K562 (cell line): ENCODE results near the gene ESPN. TPM values are rescaled to one million over a fixed set of nuclear protein-coding genes. Genes with fewer than 3 reads are reported as not detected.
A peak's percentile ranks its signal among the peaks of the same experiment; 100 is the strongest.

ENCODE experiments used
- ATAC-seq: fragments of 200-7000 bp; cut with Tn5 transposase; 3 replicates; pipeline ENCODE4 v1.9.1; 2020; ENCODE audit warnings: moderate library complexity
- BruUV-seq: library from RNA; stranded (reverse); fragments of 400-500 nt; replicated peaks from 2 replicates; lab custom pipeline; 2021; lab: Mats Ljungman, UMichigan
- CTCF ChIA-PET: fragments of 300-600 bp; formaldehyde crosslinking; extraction: SDS; loops from one replicate; lab custom pipeline; 2021; ENCODE audit warnings: low intra/inter-chr PET ratio; lab: Yijun Ruan, JAX
- POLR2A ChIA-PET: fragments of 300-600, 350-650 bp; sonication (Branson Sonifier 250); formaldehyde crosslinking; extraction: SDS; loops from one replicate; lab custom pipeline; 2021; ENCODE audit warnings: antibody characterized with exemption, inconsistent platforms; lab: Yijun Ruan, JAX
- DNase-seq, 4 experiments: peaks; one replicate each; pipeline versions ENCODE4 v3.0.0 to v3.0.0-alpha.2; 2011 to 2018; ENCODE audit warnings: low spot score in 3 of 4, mixed read lengths in 3 of 4; ENCODE audit errors: extremely low read depth in 1 of 4
- FAIRE-seq: peaks from 2 replicates; lab custom pipeline; 2011; peaks lifted over from hg19 to GRCh38; lab: Jason Lieb, UNC
- H2AFZ ChIP-seq: 2 replicates; pipeline ENCODE4 v1.6.0; 2011; ENCODE audit warnings: low read depth, low read length, control low read depth, inconsistent platforms
- H3K27ac ChIP-seq: fragments of 200-600 bp; 3 replicates; pipeline ENCODE4 v1.8.0; 2011; ENCODE audit warnings: low read depth, mild to moderate bottlenecking, control low read depth, inconsistent platforms, low read length, moderate library complexity, mixed read lengths; ENCODE audit errors: extremely low read depth
- H3K27me3 ChIP-seq, 2 experiments: fragments of 300-600 bp in 1 of 2; 2 replicates in 1 of 2; 3 replicates in 1 of 2; pipeline versions ENCODE4 v1.6.0 to v1.8.0; 2011; ENCODE audit warnings: inconsistent platforms in 2 of 2, low read length in 2 of 2, mild to moderate bottlenecking in 1 of 2, mixed read lengths in 1 of 2, moderate library complexity in 1 of 2; ENCODE audit not compliant: control insufficient read depth in 2 of 2, insufficient read depth in 2 of 2
- H3K36me3 ChIP-seq: fragments of 300-600 bp; 3 replicates; pipeline ENCODE4 v1.8.0; 2011; ENCODE audit warnings: mild to moderate bottlenecking, low read length, inconsistent platforms; ENCODE audit not compliant: control insufficient read depth, insufficient read depth
- H3K4me1 ChIP-seq, 2 experiments: fragments of 200-600 bp in 1 of 2; replicated peaks in 1 of 2; 2 replicates in 1 of 2; 3 replicates in 1 of 2; pipeline versions ENCODE4 v1.5.1 to v1.8.0; 2011; ENCODE audit warnings: inconsistent platforms in 2 of 2, low read length in 2 of 2, mild to moderate bottlenecking in 1 of 2, mixed read lengths in 1 of 2, moderate library complexity in 1 of 2; ENCODE audit not compliant: control insufficient read depth in 2 of 2, insufficient read depth in 2 of 2
- H3K4me2 ChIP-seq: 2 replicates; pipeline ENCODE4 v1.6.1; 2011; ENCODE audit warnings: low read length, control low read depth, inconsistent platforms, mixed read lengths; ENCODE audit not compliant: insufficient read depth
- H3K4me3 ChIP-seq: fragments of 200-600 bp; sonication (generic), shearing (Covaris generic); 2 replicates; pipeline ENCODE4 v1.5.1; 2016; ENCODE audit warnings: control low read depth, inconsistent platforms
- H3K79me2 ChIP-seq: fragments of 200-600 bp; 3 replicates; pipeline ENCODE4 v1.8.0; 2011; ENCODE audit warnings: low read length, inconsistent platforms; ENCODE audit not compliant: control insufficient read depth, insufficient read depth
- H3K9ac ChIP-seq, 2 experiments: 2 replicates each; pipeline versions ENCODE4 v1.6.0 to v1.6.1; 2011; ENCODE audit warnings: low read depth in 2 of 2, low read length in 2 of 2, control low read depth in 1 of 2, inconsistent platforms in 1 of 2, mild to moderate bottlenecking in 1 of 2, mixed read lengths in 1 of 2; ENCODE audit not compliant: insufficient read depth in 1 of 2
- H3K9me1 ChIP-seq: one replicate; pipeline ENCODE4 v1.6.0; 2011; ENCODE audit warnings: inconsistent platforms, mild to moderate bottlenecking, low read length, moderate library complexity; ENCODE audit not compliant: control insufficient read depth, insufficient read depth
- H3K9me3 ChIP-seq: replicated peaks from 2 replicates; pipeline ENCODE4 v1.5.1; 2011; ENCODE audit warnings: low read depth, low read length, inconsistent platforms; ENCODE audit not compliant: control insufficient read depth, insufficient read depth
- H4K20me1 ChIP-seq: replicated peaks from 2 replicates; pipeline ENCODE4 v1.6.1; 2011; ENCODE audit warnings: low read length, inconsistent platforms, mixed read lengths; ENCODE audit not compliant: control insufficient read depth, insufficient read depth
- EGR1 ChIP-seq: fragments of 450-650 bp; conservative IDR thresholded peaks from 2 replicates; pipeline ENCODE4 v1.6.1; 2017; ENCODE audit warnings: mild to moderate bottlenecking
- GTF2E2 ChIP-seq: fragments of 200-800 bp; sonication (Bioruptor generic); IDR thresholded peaks from 2 replicates; pipeline ENCODE4 v1.6.1; 2016; ENCODE audit warnings: missing genetic modification characterization, missing compliant biosample characterization
- KDM5B ChIP-seq: fragments of 200-600 bp; sonication (generic); IDR thresholded peaks from 2 replicates; pipeline ENCODE4 v1.6.1; 2012; ENCODE audit warnings: low read depth, mild to moderate bottlenecking, moderate library complexity, low read length, control low read depth, inconsistent platforms; ENCODE audit not compliant: insufficient replicate concordance
- SNIP1 ChIP-seq: fragments of 450-650 bp; IDR thresholded peaks from 2 replicates; pipeline ENCODE4 v1.7.1; 2017; ENCODE audit warnings: low read depth, mild to moderate bottlenecking
- ZKSCAN3 ChIP-seq: fragments of 250-450 bp; sonication (Bioruptor Pico); IDR thresholded peaks from 2 replicates; pipeline ENCODE4 v1.4.0; 2020
- ZNF174 ChIP-seq: fragments of 250-450 bp; sonication (Bioruptor Pico); IDR thresholded peaks from 2 replicates; pipeline ENCODE4 v1.4.0; 2020; ENCODE audit warnings: mild to moderate bottlenecking
- WGBS: fragments of 100-300 bp; shearing (Covaris generic); methylation state at CpG from one replicate; pipeline ENCODE4 v1.1.6; 2016; ENCODE audit warnings: low coverage, mixed read lengths; ENCODE audit not compliant: insufficient coverage; ENCODE audit errors: missing lambda C conversion rate; 5-methylcytosine and 5-hydroxymethylcytosine counted together
- in situ Hi-C: fragments of 300-500 bp; cut with MboI; formaldehyde crosslinking; loops from 4 replicates; pipeline ENCODE4 v1.15.0; 2018; ENCODE audit warnings: inconsistent platforms, mixed read lengths
- intact Hi-C: fragments of 100-400 bp; cut with micrococcal nuclease; formaldehyde crosslinking; loops from 2 replicates; pipeline ENCODE4 v1.14.2; 2022
- polyA plus RNA-seq, 8 experiments: library from polyadenylated mRNA; depleted of rRNA in 4 of 8; stranded (reverse) in 5 of 8; unstranded in 3 of 8; fragments of >200 nt; fragmentation: Nextera tagmentation in 2 of 8; fragmentation: Illumina TruSeq in 1 of 8; extraction: Ambion mirVana in 2 of 8; extraction: Trizol in 1 of 8; gene quantifications; 2 replicates each; pipeline versions ENCODE4 v1.2.1 to v1.2.3, GENCODE V29; 2011 to 2014; ENCODE audit warnings: inconsistent platforms in 1 of 8, missing spikeins in 1 of 8
- total RNA-seq, 7 experiments: library from RNA; depleted of rRNA in 6 of 7; stranded (reverse); fragments of >200 nt in 6 of 7; fragmentation: Illumina TruSeq in 2 of 7; extraction: Trizol in 2 of 7; gene quantifications; 2 replicates each; pipeline versions ENCODE4 v1.2.1 to v1.2.3, GENCODE V29; 2011 to 2021; ENCODE audit warnings: low replicate concordance in 1 of 7

The ESPN gene
- total and polyA plus RNA-seq, 9 of the 15 experiments (the other 6 are each of a cell fraction or from before 2014, with no cell fraction given): 0.07 to 1.2 (median 0.45) TPM; not detected in 3

- in situ Hi-C loops: no loop called here
- peaks cover 50% of the 10 kb centered on the region for H4K20me1 ChIP-seq
- no peak overlapping the region for H3K27ac ChIP-seq
- ATAC-seq (no peak), DNase-seq (no peak)
- CTCF ChIA-PET: no interaction called here
- intact Hi-C loops: no loop called here
- peak; percentile 4 for TF ChIP-seq KDM5B
- no peak for TF ChIP-seq EGR1
- no peak for TF ChIP-seq GTF2E2 (tag)
- TF ChIP-seq SNIP1: no peak
- TF ChIP-seq ZKSCAN3 (CRISPR knock-in tag): no peak
- no peak for TF ChIP-seq ZNF174 (CRISPR knock-in tag)
- TF ChIP-seq, all 486 proteins: peak for 1
- peaks cover 18 to 56% of the 10 kb centered on the region in 2 experiments; a peak in 3 of 5 replicates for H3K27me3 ChIP-seq
- H3K79me2 ChIP-seq: no peaks in the 10 kb centered on the region
- no peak overlapping the region for H2AFZ ChIP-seq
- FAIRE-seq: no peak
- H3K9me3 ChIP-seq: no peaks in the 10 kb centered on the region
- H3K9me1 ChIP-seq: no peaks in the 10 kb centered on the region
- H3K4me1 ChIP-seq: peaks cover 44 to 76% of the 10 kb centered on the region in 2 experiments
- peak overlapping the region; percentile 64 for H3K4me2 ChIP-seq
- H3K36me3 ChIP-seq: no peaks in the 10 kb centered on the region
- POLR2A ChIA-PET: interaction anchor here (1.3 kb wide), 4 partner anchors 12 to 34 kb away, joined by 3 to 8 read pairs (median 6); partner anchors contain the start of gene ACOT7
- WGBS: 24% methylated on average over 6 of the region's 6 CpGs
- no peak overlapping the region for H3K4me3 ChIP-seq
- peak overlapping the region in 1 of 2 experiments; percentile 39; a peak in 1 of 4 replicates for H3K9ac ChIP-seq
- no TSS peak for BruUV-seq
Observed at GRCh38 chr1:6425658-6426057, 1.1 kb downstream of the ESPN start.
